Natural killer cell (primary cell): ENCODE data around the gene XXYLT1. TPM values are rescaled to one million over a fixed set of nuclear protein-coding genes. Genes with fewer than 3 reads are reported as not detected.

Experiments
- ATAC-seq, 3 donors: fragments of 150-1000 bp in 2 of 3; fragments of 200-7000 bp in 1 of 3; cut with Tn5 transposase; 1 replicate in 1 of 3; 2 replicates in 2 of 3; pipeline ENCODE4 v1.10.0; 2021; ENCODE audit warnings: mild to moderate bottlenecking in 2 of 3, moderate library complexity in 2 of 3
- DNase-seq, 2 donors: peaks; one replicate each; pipeline versions ENCODE4 v3.0.0 to v3.0.0-alpha.2; 2013 to 2021; ENCODE audit warnings: mixed read lengths in 1 of 2
- H3K27ac ChIP-seq: one replicate; pipeline ENCODE4 v1.5.1; 2013; ENCODE audit warnings: mild to moderate bottlenecking, low read length
- H3K27me3 ChIP-seq: one replicate; pipeline ENCODE4 v1.6.1; 2013; ENCODE audit warnings: low read length; ENCODE audit not compliant: control insufficient read depth, insufficient read depth
- H3K36me3 ChIP-seq: one replicate; pipeline ENCODE4 v1.6.1; 2013; ENCODE audit warnings: low read length; ENCODE audit not compliant: control insufficient read depth, insufficient read depth
- H3K4me1 ChIP-seq: one replicate; pipeline ENCODE4 v1.6.1; 2013; ENCODE audit warnings: low read length; ENCODE audit not compliant: control insufficient read depth, insufficient read depth
- H3K4me3 ChIP-seq: one replicate; pipeline ENCODE4 v1.5.1; 2013; ENCODE audit warnings: low read length
- H3K9me3 ChIP-seq: one replicate; pipeline ENCODE4 v1.6.1; 2013; ENCODE audit warnings: low read length; ENCODE audit not compliant: control insufficient read depth, insufficient read depth
- H3K27ac Mint-ChIP-seq, 2 donors: one replicate each; pipeline ENCODE4 v1.8.0; 2022; ENCODE audit warnings: mild to moderate bottlenecking in 2 of 2, mixed read lengths in 2 of 2, moderate library complexity in 1 of 2
- H3K27me3 Mint-ChIP-seq, 2 donors: one replicate each; pipeline ENCODE4 v1.8.0; 2022; ENCODE audit warnings: low read depth in 2 of 2, mixed read lengths in 2 of 2
- H3K36me3 Mint-ChIP-seq: one replicate; pipeline ENCODE4 v1.8.0; 2022; ENCODE audit warnings: mixed read lengths
- H3K4me1 Mint-ChIP-seq, 2 donors: one replicate each; pipeline ENCODE4 v1.8.0; 2022; ENCODE audit warnings: mixed read lengths in 2 of 2
- H3K4me3 Mint-ChIP-seq: one replicate; pipeline ENCODE4 v1.8.0; 2022; ENCODE audit warnings: mild to moderate bottlenecking, moderate library complexity, mixed read lengths
- H3K9me3 Mint-ChIP-seq, 2 donors: one replicate each; pipeline ENCODE4 v1.8.0; 2022; ENCODE audit warnings: mixed read lengths in 2 of 2
- CTCF ChIP-seq: fragments of 200-600 bp; IDR thresholded peaks from one replicate; pipeline ENCODE4 v1.8.0; 2022; ENCODE audit warnings: antibody characterized with exemption
- WGBS: methylation state at CpG from one replicate; pipeline ENCODE4 v1.1.7; 2013; ENCODE audit warnings: missing lambda C conversion rate; ENCODE audit not compliant: insufficient coverage; 5-methylcytosine and 5-hydroxymethylcytosine counted together
- intact Hi-C: fragments of 100-400 bp; cut with micrococcal nuclease; formaldehyde crosslinking; loops from one replicate; pipeline ENCODE4 v1.14.2; 2022
- total RNA-seq, 4 donors: library from RNA; stranded (reverse); fragments of 120-200 nt in 1 of 4; gene quantifications; one replicate each; pipeline versions ENCODE4 v1.2.3 to v1.2.4, GENCODE V29; 2013 to 2022

XXYLT1 gene
- total RNA-seq, 3 donors from 2014 or later (not counting 1 experiment from before 2014, with no cell fraction given), result 8.7 to 13.6 (median 10.2) TPM

GRCh38 chr3:195173657-195174056, 97.3 kb downstream of the XXYLT1 start:
- Mint-ChIP-seq H3K4me3 (no peak overlapping the region), H3K9me3 (no peaks in the 10 kb centered on the region), H3K36me3 (no peaks in the 10 kb centered on the region), H3K27ac (no peak overlapping the region), H3K27me3 (no peaks in the 10 kb centered on the region), H3K4me1 (peaks cover 5 to 11% of the 10 kb centered on the region in 2 donors)
- WGBS, result 93% methylated on average over 9 of the region's 9 CpGs
- Histone ChIP-seq H3K27ac (no peak overlapping the region), H3K9me3 (no peaks in the 10 kb centered on the region), H3K4me3 (no peak overlapping the region), H3K27me3 (no peaks in the 10 kb centered on the region), H3K4me1 (peaks cover 4% of the 10 kb centered on the region), H3K36me3 (no peaks in the 10 kb centered on the region)
- TF ChIP-seq CTCF, result no peak
- intact Hi-C loops, result no loop called here
- ATAC-seq, result no peak
- DNase-seq, result no peak

- Histone ChIP-seq H3K4me1 (peaks cover 4% of the 10 kb centered on the region), H3K36me3 (no peaks in the 10 kb centered on the region), H3K9me3 (no peaks in the 10 kb centered on the region), H3K27ac (no peak overlapping the region), H3K4me3 (no peak overlapping the region), H3K27me3 (no peaks in the 10 kb centered on the region)
- Mint-ChIP-seq H3K9me3 (no peaks in the 10 kb centered on the region), H3K36me3 (no peaks in the 10 kb centered on the region), H3K27ac (no peak overlapping the region), H3K27me3 (no peaks in the 10 kb centered on the region), H3K4me3 (no peak overlapping the region), H3K4me1 (peaks cover 5% of the 10 kb centered on the region in 2 donors)
- intact Hi-C loops, result no loop called here
- DNase-seq, result no peak
- TF ChIP-seq CTCF, result no peak
- no peak for ATAC-seq
- WGBS, result 92% methylated on average over 7 of the region's 7 CpGs
Measured at GRCh38 chr3:195172896-195173295, 98.1 kb downstream of the XXYLT1 start.

GRCh38 chr3:195172039-195172684, 98.8 kb downstream of the XXYLT1 start:
- WGBS, result 41% methylated on average over 11 of the region's 11 CpGs
- DNase-seq (no peak), ATAC-seq (no peak)
- Histone ChIP-seq H3K36me3 (no peaks in the 10 kb centered on the region), H3K27ac (no peak overlapping the region), H3K4me3 (no peak overlapping the region), H3K9me3 (no peaks in the 10 kb centered on the region), H3K27me3 (no peaks in the 10 kb centered on the region), H3K4me1 (peaks cover 4% of the 10 kb centered on the region)
- no peaks in the 10 kb centered on the region for H3K9me3 Mint-ChIP-seq
- no peaks in the 10 kb centered on the region for H3K36me3 Mint-ChIP-seq
- H3K27me3 Mint-ChIP-seq, result no peaks in the 10 kb centered on the region
- no peak overlapping the region for H3K27ac Mint-ChIP-seq
- intact Hi-C loops, result no loop called here
- TF ChIP-seq CTCF, result no peak
- peaks cover 2 to 4% of the 10 kb centered on the region in 2 donors for H3K4me1 Mint-ChIP-seq
- no peak overlapping the region for H3K4me3 Mint-ChIP-seq
